GM12864 (cell line): ENCODE measurements around the gene PCBP3.
A peak's percentile ranks its signal among the peaks of the same experiment; 100 is the strongest.
"Not testable (repeated sequence)": the region's sequence is repeated elsewhere in the genome, so short reads cannot be mapped to it uniquely, and the experiment has no call there.

Experiments used
- DNase-seq: peaks from one replicate; pipeline ENCODE4 v3.0.0-alpha.2; 2011; ENCODE audit warnings: low read depth
- H3K4me3 ChIP-seq: 2 replicates; pipeline ENCODE4 v1.5.1; 2011; ENCODE audit warnings: mild to moderate bottlenecking, low read depth, low read length, control low read depth
- TF ChIP-seq, protein P1 (sequence below): IDR thresholded peaks from 2 replicates; pipeline ENCODE4 v1.5.1; 2011; ENCODE audit warnings: low read depth, mild to moderate bottlenecking, moderate library complexity, low read length, control low read depth, inconsistent platforms; ENCODE audit errors: missing control alignments

The PCBP3 gene

DNA sequence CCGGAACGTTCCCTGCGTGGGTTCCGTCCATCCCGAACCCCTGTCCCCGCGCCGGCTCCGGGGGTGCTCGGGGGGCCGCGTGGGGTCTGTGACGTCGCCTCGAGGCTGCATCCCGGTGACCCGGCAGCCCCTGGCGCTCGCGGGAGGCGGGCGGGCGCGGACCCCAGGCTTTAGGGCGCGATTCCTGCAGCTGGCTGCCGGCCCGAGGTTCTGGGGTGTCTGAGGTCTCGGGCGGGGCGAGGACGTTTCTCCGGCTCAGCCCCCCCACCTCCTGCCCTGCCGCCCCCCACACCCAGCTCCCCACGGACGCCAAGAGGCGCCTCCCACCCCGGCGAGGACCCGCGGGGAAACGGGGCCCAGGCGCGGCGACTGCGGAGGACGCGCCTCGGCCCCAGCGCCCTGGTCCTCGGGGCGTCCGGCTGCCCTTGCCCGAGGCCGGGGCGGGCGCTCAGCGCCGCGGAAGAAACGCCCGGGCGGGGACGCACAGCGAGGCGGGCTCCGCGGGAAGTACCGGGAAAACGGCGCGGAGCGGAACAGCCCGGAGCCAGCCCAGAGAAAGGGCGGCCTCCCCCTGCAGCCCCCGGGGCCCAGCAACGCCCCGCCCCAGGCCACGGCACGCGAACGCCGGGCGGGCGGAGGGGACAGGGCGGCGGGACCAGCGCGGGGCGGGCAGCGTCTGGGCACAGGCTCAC lies 1.3 kb upstream of the PCBP3 start:
- TF ChIP-seq, protein P1, sequence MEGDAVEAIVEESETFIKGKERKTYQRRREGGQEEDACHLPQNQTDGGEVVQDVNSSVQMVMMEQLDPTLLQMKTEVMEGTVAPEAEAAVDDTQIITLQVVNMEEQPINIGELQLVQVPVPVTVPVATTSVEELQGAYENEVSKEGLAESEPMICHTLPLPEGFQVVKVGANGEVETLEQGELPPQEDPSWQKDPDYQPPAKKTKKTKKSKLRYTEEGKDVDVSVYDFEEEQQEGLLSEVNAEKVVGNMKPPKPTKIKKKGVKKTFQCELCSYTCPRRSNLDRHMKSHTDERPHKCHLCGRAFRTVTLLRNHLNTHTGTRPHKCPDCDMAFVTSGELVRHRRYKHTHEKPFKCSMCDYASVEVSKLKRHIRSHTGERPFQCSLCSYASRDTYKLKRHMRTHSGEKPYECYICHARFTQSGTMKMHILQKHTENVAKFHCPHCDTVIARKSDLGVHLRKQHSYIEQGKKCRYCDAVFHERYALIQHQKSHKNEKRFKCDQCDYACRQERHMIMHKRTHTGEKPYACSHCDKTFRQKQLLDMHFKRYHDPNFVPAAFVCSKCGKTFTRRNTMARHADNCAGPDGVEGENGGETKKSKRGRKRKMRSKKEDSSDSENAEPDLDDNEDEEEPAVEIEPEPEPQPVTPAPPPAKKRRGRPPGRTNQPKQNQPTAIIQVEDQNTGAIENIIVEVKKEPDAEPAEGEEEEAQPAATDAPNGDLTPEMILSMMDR, result no peak
- peak overlapping the region; percentile 29; the same call in 1 of the 2 replicates for H3K4me3 ChIP-seq
- no peak for DNase-seq

DNA sequence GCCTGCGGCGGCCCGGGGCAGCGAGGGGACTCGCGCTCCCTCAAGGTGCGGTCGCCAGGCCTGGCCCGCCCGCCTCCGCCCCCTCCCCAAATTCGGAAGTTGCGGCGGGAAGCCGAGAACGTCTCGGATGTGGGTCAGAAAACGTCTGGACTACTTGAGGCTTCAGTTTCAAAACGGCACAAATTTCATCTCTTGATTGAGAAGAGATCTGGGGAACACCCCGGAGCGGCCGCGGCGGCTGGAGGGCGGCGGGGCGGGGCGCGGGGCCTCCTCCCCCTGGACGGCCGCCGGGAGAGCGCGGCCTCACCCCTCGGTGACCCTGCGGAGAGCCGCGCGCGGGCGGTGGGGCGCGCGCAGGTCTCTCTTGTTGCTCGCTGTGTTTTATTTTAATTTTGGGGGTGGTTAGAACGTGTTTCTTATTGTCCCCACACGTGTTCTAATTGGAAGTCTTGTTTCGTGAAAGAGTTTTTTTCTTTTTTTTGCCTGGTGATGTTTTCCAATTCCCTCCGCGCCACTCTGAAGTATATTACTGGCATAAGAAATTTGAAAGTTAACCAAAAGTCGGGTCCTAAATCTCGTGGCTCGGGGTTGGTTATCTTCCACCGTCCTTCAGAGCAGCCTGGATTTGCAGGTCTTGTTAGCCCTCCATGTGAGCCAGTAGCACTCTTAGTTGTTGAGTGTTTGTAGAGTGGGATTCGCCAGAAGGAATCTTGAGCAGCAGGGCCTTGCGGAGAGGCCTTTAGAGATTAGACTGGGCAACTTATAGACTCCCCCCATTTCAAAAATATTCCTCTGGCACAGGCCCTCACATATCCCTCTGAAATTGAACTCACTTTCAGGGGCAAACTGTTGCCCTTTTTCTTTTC lies 749 bp downstream of the PCBP3 start:
- TF ChIP-seq, protein P1, result no peak
- peak overlapping the region; percentile 50 for H3K4me3 ChIP-seq
- no peak for DNase-seq

DNA sequence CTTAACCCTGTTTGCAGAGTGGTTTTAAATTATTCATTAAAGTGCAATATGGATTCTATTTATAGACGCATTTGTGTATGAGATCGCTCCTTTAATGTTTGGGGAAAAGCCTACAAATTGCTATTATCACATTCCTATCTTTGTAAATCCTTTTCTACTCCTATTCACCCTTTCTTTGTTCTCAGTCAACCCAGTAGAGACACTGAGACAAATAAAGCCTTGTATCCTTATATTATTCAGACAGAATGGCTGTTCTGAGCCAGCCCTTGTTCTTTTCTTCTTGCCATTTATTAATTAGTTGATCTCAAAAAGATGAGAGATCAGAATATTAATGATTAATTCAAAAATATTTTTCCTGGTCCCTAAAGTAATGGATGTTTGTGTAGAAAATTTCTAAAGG lies 8.4 kb downstream of the PCBP3 start:
- no peak for DNase-seq
- TF ChIP-seq, protein P1, result no peak
- H3K4me3 ChIP-seq, result no peak overlapping the region

DNA sequence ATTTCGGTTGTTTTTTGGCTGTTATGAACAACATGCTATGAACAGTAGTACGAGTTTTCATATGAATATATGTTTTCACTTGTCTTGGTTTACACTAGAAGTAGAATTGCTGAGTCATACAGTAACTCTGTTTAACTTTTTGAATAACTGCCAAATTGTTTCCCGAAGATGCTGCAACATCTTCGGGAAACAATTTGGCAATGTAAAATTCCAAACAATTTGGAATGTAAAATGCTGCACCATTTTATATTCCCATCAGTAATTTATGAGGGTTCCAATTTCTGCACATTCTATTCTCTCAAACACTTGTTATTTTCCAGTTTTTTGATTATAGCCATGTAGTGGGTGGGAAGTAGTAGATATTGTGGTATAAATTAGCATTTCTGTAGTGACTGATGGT lies 11.6 kb downstream of the PCBP3 start:
- no peak overlapping the region for H3K4me3 ChIP-seq
- DNase-seq, result no peak
- TF ChIP-seq, protein P1, result no peak

DNA sequence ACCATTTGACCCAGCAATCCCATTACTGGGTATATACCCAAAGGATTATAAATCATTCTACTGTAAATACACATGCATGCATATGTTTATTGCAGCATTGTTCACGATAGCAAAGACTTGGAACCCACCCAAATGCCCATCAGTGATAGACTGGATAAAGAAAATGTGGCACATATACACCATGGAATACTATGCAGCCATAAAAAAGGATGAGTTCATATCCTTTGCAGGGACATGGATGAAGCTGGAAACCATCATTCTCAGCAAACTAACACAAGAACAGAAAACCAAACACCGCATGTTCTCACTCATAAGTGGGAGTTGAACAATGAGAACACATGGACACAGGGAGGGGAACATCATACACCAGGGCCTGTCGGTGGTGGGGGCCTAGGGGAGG lies 12.6 kb downstream of the PCBP3 start:
- H3K4me3 ChIP-seq, DNase-seq: not testable (repeated sequence)

DNA sequence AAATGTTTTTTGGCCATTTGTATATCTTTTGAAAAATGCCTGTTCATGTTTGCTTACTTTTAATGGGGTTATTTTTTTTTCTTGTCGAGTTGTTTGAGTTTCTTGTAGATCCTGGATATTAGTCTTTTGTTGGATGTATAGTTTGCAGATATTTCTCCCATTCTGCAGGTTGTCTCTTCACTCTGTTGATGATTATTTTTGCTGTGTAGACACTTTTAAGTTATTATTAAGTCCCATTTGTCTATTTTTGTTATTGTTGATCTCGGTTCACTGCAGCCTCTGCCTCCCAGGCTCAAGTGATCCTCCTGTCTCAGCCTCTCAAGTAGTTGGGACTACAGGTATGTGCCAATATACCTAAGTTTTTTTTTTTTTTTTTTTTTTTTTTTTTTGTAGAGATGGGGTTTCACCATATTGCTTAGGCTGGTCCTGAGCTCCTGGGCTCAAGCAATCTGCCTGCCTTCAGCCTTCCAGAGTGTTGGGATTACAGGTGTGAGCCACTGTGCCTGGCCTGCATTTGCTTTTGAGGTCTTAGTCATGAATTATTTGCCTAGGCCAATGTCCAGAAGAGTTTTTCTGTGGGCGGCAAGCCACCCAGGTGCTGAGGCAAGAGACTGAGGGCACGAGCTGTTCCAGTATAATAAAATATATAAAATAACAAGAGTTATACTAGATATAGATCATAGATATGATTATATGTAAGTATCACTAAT lies 18.5 kb downstream of the PCBP3 start:
- H3K4me3 ChIP-seq, DNase-seq: not testable (repeated sequence)

DNA sequence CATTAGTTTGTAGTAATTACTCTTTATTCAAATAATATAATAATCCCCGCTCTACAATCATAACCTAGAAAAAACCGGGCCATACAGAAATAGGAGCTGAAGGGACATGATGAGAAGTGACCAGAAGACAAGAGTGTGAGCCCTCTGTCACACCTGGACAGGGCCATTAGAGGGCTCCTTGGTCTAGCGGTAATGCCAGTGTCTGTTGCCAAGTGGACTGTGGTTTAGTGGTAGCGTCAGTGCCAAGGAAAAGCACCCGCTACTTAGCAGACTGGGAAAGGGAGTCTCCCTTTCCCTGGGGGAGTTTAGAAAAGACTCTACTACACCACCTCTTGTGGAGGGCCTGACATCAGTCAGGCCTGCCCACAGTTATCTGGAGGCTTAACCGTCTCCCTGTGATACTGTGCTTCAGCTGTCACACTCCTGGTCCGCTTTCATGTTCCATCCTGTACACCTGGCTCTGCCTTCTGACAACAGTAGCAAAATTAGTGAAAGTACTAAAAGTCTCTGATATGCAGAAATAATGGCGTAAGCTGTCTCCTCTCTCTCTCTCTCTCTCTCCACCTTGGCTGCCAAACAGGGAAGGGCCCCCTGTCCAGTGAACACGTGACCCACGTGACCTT lies 19.2 kb downstream of the PCBP3 start:
- not testable (repeated sequence) for H3K4me3 ChIP-seq, DNase-seq

DNA sequence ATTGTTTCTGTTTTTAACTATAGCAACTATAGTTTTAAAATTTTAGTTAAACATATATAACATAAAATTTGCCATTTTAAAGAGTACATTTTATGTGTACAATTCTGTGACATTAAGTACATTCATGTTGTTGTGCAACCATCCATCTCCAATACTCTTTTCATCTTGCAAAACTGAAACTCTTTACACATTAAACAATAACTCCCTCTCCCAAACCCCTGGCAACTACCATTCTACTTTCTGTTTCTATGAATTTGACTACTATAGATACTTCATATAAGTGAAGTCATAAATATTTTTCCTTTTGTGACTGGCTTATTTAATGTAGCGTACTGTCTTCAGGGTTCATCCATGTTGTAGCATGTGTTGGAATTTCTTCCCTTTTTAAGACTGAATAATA lies 25.9 kb downstream of the PCBP3 start:
- TF ChIP-seq, protein P1, result no peak
- no peak for DNase-seq
- no peak overlapping the region for H3K4me3 ChIP-seq
